GM06990 (cell line): ENCODE measurements around the gene LAMA2.

ENCODE experiments used
- DNase-seq: peaks from one replicate; pipeline ENCODE4 v3.0.0-alpha.2; 2011; ENCODE audit not compliant: insufficient read length; ENCODE audit errors: extremely low read depth
- H3K27me3 ChIP-seq: replicated peaks from 2 replicates; pipeline ENCODE4 v1.6.0; 2011; ENCODE audit warnings: low read length; ENCODE audit not compliant: control insufficient read depth, insufficient read depth
- H3K36me3 ChIP-seq: 2 replicates; pipeline ENCODE4 v1.5.1; 2011; ENCODE audit warnings: low read length; ENCODE audit not compliant: control insufficient read depth, insufficient read depth
- H3K4me3 ChIP-seq: replicated peaks from 2 replicates; pipeline ENCODE4 v1.5.1; 2011; ENCODE audit warnings: low read depth, mild to moderate bottlenecking, control low read depth, low read length
- CTCF ChIP-seq: IDR thresholded peaks from 2 replicates; pipeline ENCODE4 v1.5.1; 2011; ENCODE audit warnings: low read length, control low read depth, mild to moderate bottlenecking, inconsistent platforms; ENCODE audit not compliant: insufficient read depth, poor library complexity, severe bottlenecking

Gene LAMA2

GRCh38 chr6:129267028-129267427 is 384.1 kb downstream of the LAMA2 start:
- no peak overlapping the region for H3K4me3 ChIP-seq
- TF ChIP-seq CTCF: no peak
- DNase-seq: no peak
- H3K36me3 ChIP-seq: no peaks in the 10 kb centered on the region
- H3K27me3 ChIP-seq: no peaks in the 10 kb centered on the region

- DNase-seq: no peak
- Histone ChIP-seq H3K4me3 (no peak overlapping the region), H3K27me3 (no peaks in the 10 kb centered on the region), H3K36me3 (no peaks in the 10 kb centered on the region)
- TF ChIP-seq CTCF: no peak
These were observed 386.1 kb downstream of the LAMA2 start for GRCh38 chr6:129269076-129269475.

- no peak for DNase-seq
- no peak for TF ChIP-seq CTCF
These were observed 387.0 kb downstream of the LAMA2 start for GRCh38 chr6:129269891-129270290.

GRCh38 chr6:129270450-129270849 is 387.5 kb downstream of the LAMA2 start:
- H3K4me3 ChIP-seq: no peak overlapping the region
- H3K36me3 ChIP-seq: no peaks in the 10 kb centered on the region
- no peaks in the 10 kb centered on the region for H3K27me3 ChIP-seq
- DNase-seq: no peak
- no peak for TF ChIP-seq CTCF

More at GRCh38 chr6:129269891-129270290, 387.0 kb downstream of the LAMA2 start:
- no peaks in the 10 kb centered on the region for H3K36me3 ChIP-seq
- no peak overlapping the region for H3K4me3 ChIP-seq
- no peaks in the 10 kb centered on the region for H3K27me3 ChIP-seq

- no peaks in the 10 kb centered on the region for H3K27me3 ChIP-seq
- TF ChIP-seq CTCF: no peak
- H3K36me3 ChIP-seq: no peaks in the 10 kb centered on the region
- H3K4me3 ChIP-seq: no peak overlapping the region
- DNase-seq: no peak
These were observed 390.2 kb downstream of the LAMA2 start for GRCh38 chr6:129273161-129273560.

GRCh38 chr6:129276461-129276860 is 393.5 kb downstream of the LAMA2 start:
- Histone ChIP-seq H3K4me3 (no peak overlapping the region), H3K27me3 (no peaks in the 10 kb centered on the region), H3K36me3 (no peaks in the 10 kb centered on the region)
- no peak for TF ChIP-seq CTCF
- no peak for DNase-seq
